Measurements from ENCODE around the gene GP1BB.

Gene GP1BB

GRCh38 chr22:19737846-19738663 lies 14.7 kb downstream of the GP1BB start:
- H3F3A ChIP-seq (ENCODE audit: insufficient read depth, low read length) = no peaks in the 10 kb centered on the region
- no peaks in the 10 kb centered on the region for H3K9me3 ChIP-seq (replicated peaks; ENCODE audit: insufficient read depth, low read length)
- H3K27ac ChIP-seq (ENCODE audit: low read length) = no peak overlapping the region
- no peaks in the 10 kb centered on the region for H3K9me2 ChIP-seq (replicated peaks; ENCODE audit: insufficient read depth, low read length)
- H3K79me2 ChIP-seq (ENCODE audit: low read length) = no peaks in the 10 kb centered on the region
- H3K36me3 ChIP-seq (replicated peaks; ENCODE audit: insufficient read depth, low read length) = no peaks in the 10 kb centered on the region
- no peak overlapping the region for H3K9ac ChIP-seq (ENCODE audit: low read length)
- no peak for DNase-seq
- H3K4me2 ChIP-seq (ENCODE audit: low read depth, low read length) = no peak overlapping the region
- H3K27me3 ChIP-seq (replicated peaks; ENCODE audit: insufficient read depth, low read length) = peaks cover 81% of the 10 kb centered on the region
- H4K20me1 ChIP-seq (ENCODE audit: insufficient read depth, low read length) = no peaks in the 10 kb centered on the region
- H2AFZ ChIP-seq (ENCODE audit: low read length) = no peak overlapping the region
- no peak overlapping the region for H3K4me3 ChIP-seq (ENCODE audit: low read length)
- TF ChIP-seq EZH2 (optimal IDR thresholded peaks at IDR 0.05; ENCODE audit: low read depth, low read length) (no peak), EZH2phosphoT487 (IDR thresholded peaks at IDR 0.05; ENCODE audit: low read length) (no peak), CTCF (IDR thresholded peaks at IDR 0.05; ENCODE audit: low read length) (no peak)
- no peaks in the 10 kb centered on the region for H3K4me1 ChIP-seq (ENCODE audit: low read length)

GRCh38 chr22:19738664-19739447 lies 15.5 kb downstream of the GP1BB start:
- Histone ChIP-seq H4K20me1 (ENCODE audit: insufficient read depth, low read length) (no peaks in the 10 kb centered on the region), H3K9ac (ENCODE audit: low read length) (no peak overlapping the region), H3K27ac (ENCODE audit: low read length) (no peak overlapping the region), H3K4me1 (ENCODE audit: low read length) (no peaks in the 10 kb centered on the region), H3K4me2 (ENCODE audit: low read depth, low read length) (no peak overlapping the region), H3K9me2 (replicated peaks; ENCODE audit: insufficient read depth, low read length) (no peaks in the 10 kb centered on the region), H2AFZ (ENCODE audit: low read length) (no peak overlapping the region), H3K79me2 (ENCODE audit: low read length) (no peaks in the 10 kb centered on the region), H3K36me3 (replicated peaks; ENCODE audit: insufficient read depth, low read length) (no peaks in the 10 kb centered on the region), H3K27me3 (replicated peaks; ENCODE audit: insufficient read depth, low read length) (peaks cover 76% of the 10 kb centered on the region), H3K9me3 (replicated peaks; ENCODE audit: insufficient read depth, low read length) (no peaks in the 10 kb centered on the region), H3K4me3 (ENCODE audit: low read length) (no peak overlapping the region), H3F3A (ENCODE audit: insufficient read depth, low read length) (no peaks in the 10 kb centered on the region)
- no peak for DNase-seq
- TF ChIP-seq EZH2 (optimal IDR thresholded peaks at IDR 0.05; ENCODE audit: low read depth, low read length) (no peak), EZH2phosphoT487 (IDR thresholded peaks at IDR 0.05; ENCODE audit: low read length) (no peak), CTCF (IDR thresholded peaks at IDR 0.05; ENCODE audit: low read length) (no peak)

- no peaks in the 10 kb centered on the region for H3K9me2 ChIP-seq (replicated peaks; ENCODE audit: insufficient read depth, low read length)
- H3K4me3 ChIP-seq (ENCODE audit: low read length) = no peak overlapping the region
- H3K9ac ChIP-seq (ENCODE audit: low read length) = no peak overlapping the region
- no peaks in the 10 kb centered on the region for H3K79me2 ChIP-seq (ENCODE audit: low read length)
- no peaks in the 10 kb centered on the region for H3K4me1 ChIP-seq (ENCODE audit: low read length)
- no peaks in the 10 kb centered on the region for H3K9me3 ChIP-seq (replicated peaks; ENCODE audit: insufficient read depth, low read length)
- TF ChIP-seq EZH2phosphoT487 (IDR thresholded peaks at IDR 0.05; ENCODE audit: low read length) (no peak), CTCF (IDR thresholded peaks at IDR 0.05; ENCODE audit: low read length) (no peak), EZH2 (optimal IDR thresholded peaks at IDR 0.05; ENCODE audit: low read depth, low read length) (no peak)
- H3K36me3 ChIP-seq (replicated peaks; ENCODE audit: insufficient read depth, low read length) = no peaks in the 10 kb centered on the region
- peaks cover 76% of the 10 kb centered on the region for H3K27me3 ChIP-seq (replicated peaks; ENCODE audit: insufficient read depth, low read length)
- H3K4me2 ChIP-seq (ENCODE audit: low read depth, low read length) = no peak overlapping the region
- H4K20me1 ChIP-seq (ENCODE audit: insufficient read depth, low read length) = no peaks in the 10 kb centered on the region
- no peaks in the 10 kb centered on the region for H3F3A ChIP-seq (ENCODE audit: insufficient read depth, low read length)
- DNase-seq = no peak
- H3K27ac ChIP-seq (ENCODE audit: low read length) = no peak overlapping the region
- no peak overlapping the region for H2AFZ ChIP-seq (ENCODE audit: low read length)
These were observed 16.1 kb downstream of the GP1BB start for GRCh38 chr22:19739448-19739895.
